Endothelial cell of umbilical vein (primary cell): ENCODE results near the gene RORC. TPM values are rescaled to one million over a fixed set of nuclear protein-coding genes. Genes with fewer than 3 reads are reported as not detected.
A peak's percentile ranks its signal among the peaks of the same experiment; 100 is the strongest.

Experiments used
- BruUV-seq: library from RNA; stranded (reverse); fragments of 400-500 nt; replicated peaks from 2 replicates; lab custom pipeline; 2021; lab: Mats Ljungman, UMichigan
- CTCF ChIA-PET: fragments of 300-600, 350-600 bp; sonication (Branson Sonifier 250); formaldehyde crosslinking; loops from one replicate; lab custom pipeline; 2021; ENCODE audit warnings: antibody characterized with exemption, inconsistent platforms; lab: Charles Lee
- POLR2A ChIA-PET: fragments of 300-600, 350-600 bp; sonication (Branson Sonifier 250); formaldehyde crosslinking; loops from one replicate; lab custom pipeline; 2021; ENCODE audit warnings: antibody characterized with exemption, inconsistent platforms; lab: Charles Lee
- DNase-seq: peaks from one replicate; pipeline ENCODE4 v3.0.0-alpha.2; 2011; ENCODE audit warnings: low read depth, low spot score
- FAIRE-seq: peaks from 2 replicates; lab custom pipeline; 2011; peaks lifted over from hg19 to GRCh38; lab: Jason Lieb, UNC
- H2AFZ ChIP-seq: 2 replicates; pipeline ENCODE4 v1.6.0; 2012; ENCODE audit warnings: low read depth, low read length, control low read depth, inconsistent platforms
- H3K27ac ChIP-seq: 2 replicates; pipeline ENCODE4 v1.5.1; 2011; ENCODE audit warnings: low read depth, mild to moderate bottlenecking, control low read depth, low read length, moderate library complexity; ENCODE audit not compliant: insufficient read depth
- H3K27me3 ChIP-seq, 2 experiments: 2 replicates each; pipeline versions ENCODE4 v1.6.0 to v1.6.1; 2011; ENCODE audit warnings: low read length in 2 of 2, mixed read lengths in 1 of 2; ENCODE audit not compliant: control insufficient read depth in 2 of 2, insufficient read depth in 2 of 2
- H3K36me3 ChIP-seq, 2 experiments: 2 replicates in 1 of 2; 3 replicates in 1 of 2; pipeline ENCODE4 v1.5.1; 2011; ENCODE audit warnings: low read length in 2 of 2, mild to moderate bottlenecking in 1 of 2, moderate library complexity in 1 of 2; ENCODE audit not compliant: control insufficient read depth in 2 of 2, insufficient read depth in 2 of 2; ENCODE audit errors: extremely low read depth in 1 of 2
- H3K4me1 ChIP-seq: 3 replicates; pipeline ENCODE4 v1.5.1; 2011; ENCODE audit warnings: mild to moderate bottlenecking, low read length; ENCODE audit not compliant: control insufficient read depth, insufficient read depth; ENCODE audit errors: extremely low read depth
- H3K4me2 ChIP-seq: 2 replicates; pipeline ENCODE4 v1.6.1; 2011; ENCODE audit warnings: low read length, control low read depth, mixed read lengths; ENCODE audit not compliant: insufficient read depth
- H3K4me3 ChIP-seq, 3 experiments: fragments of 200-600 bp in 1 of 3; sonication (generic), shearing (Covaris generic) in 1 of 3; replicated peaks in 1 of 3; 2 replicates each; pipeline ENCODE4 v1.5.1; 2011 to 2016; ENCODE audit warnings: control low read depth in 3 of 3, low read length in 3 of 3, mild to moderate bottlenecking in 2 of 3, inconsistent platforms in 1 of 3, low read depth in 1 of 3, moderate library complexity in 1 of 3; ENCODE audit not compliant: insufficient read depth in 1 of 3
- H3K79me2 ChIP-seq: 2 replicates; pipeline ENCODE4 v1.6.0; 2012; ENCODE audit warnings: low read length, inconsistent platforms; ENCODE audit not compliant: control insufficient read depth, insufficient read depth
- H3K9ac ChIP-seq: replicated peaks from 2 replicates; pipeline ENCODE3; 2011; ENCODE audit warnings: low read length, control low read depth; ENCODE audit not compliant: insufficient read depth; ENCODE audit errors: extremely low read depth
- H3K9me1 ChIP-seq: replicated peaks from 3 replicates; pipeline ENCODE4 v1.6.0; 2011; ENCODE audit warnings: mild to moderate bottlenecking, low read length; ENCODE audit not compliant: control insufficient read depth, insufficient read depth; ENCODE audit errors: extremely low read depth
- H3K9me3 ChIP-seq: replicated peaks from 2 replicates; pipeline ENCODE4 v1.5.1; 2012; ENCODE audit warnings: low read length, inconsistent platforms; ENCODE audit not compliant: control insufficient read depth, insufficient read depth
- H4K20me1 ChIP-seq: replicated peaks from 2 replicates; pipeline ENCODE3; 2011; ENCODE audit warnings: mild to moderate bottlenecking, low read length; ENCODE audit not compliant: control insufficient read depth, insufficient read depth; ENCODE audit errors: extremely low read depth
- CTCF ChIP-seq, 2 donors: IDR thresholded peaks; 1 replicate in 1 of 2; 2 replicates in 1 of 2; pipeline ENCODE4 v1.5.1; 2011; ENCODE audit warnings: low read length in 2 of 2, mild to moderate bottlenecking in 2 of 2, moderate library complexity in 2 of 2, control low read depth in 1 of 2, inconsistent platforms in 1 of 2, low read depth in 1 of 2; ENCODE audit not compliant: insufficient read depth in 1 of 2; ENCODE audit errors: extremely low read depth in 1 of 2
- EZH2 ChIP-seq: IDR thresholded peaks from 2 replicates; pipeline ENCODE4 v1.6.1; 2012; ENCODE audit warnings: borderline replicate concordance, low read depth, mild to moderate bottlenecking, moderate library complexity, low read length, inconsistent platforms; ENCODE audit not compliant: severe bottlenecking
- FOS ChIP-seq: IDR thresholded peaks from 2 replicates; pipeline ENCODE4 v1.6.1; 2011; ENCODE audit warnings: mild to moderate bottlenecking, low read length, moderate library complexity, borderline replicate concordance; ENCODE audit not compliant: insufficient read depth
- GATA2 ChIP-seq: IDR thresholded peaks from 2 replicates; pipeline ENCODE4 v1.7.0; 2011; ENCODE audit warnings: low read depth, mild to moderate bottlenecking, moderate library complexity, mixed read lengths, low read length; ENCODE audit not compliant: insufficient read length, insufficient read depth
- JUN ChIP-seq: IDR thresholded peaks from 2 replicates; pipeline ENCODE4 v1.6.1; 2011; ENCODE audit warnings: borderline replicate concordance, low read depth; ENCODE audit not compliant: insufficient read length, insufficient read depth
- MYC ChIP-seq: IDR thresholded peaks from one replicate; pipeline ENCODE4 v1.6.1; 2011; ENCODE audit warnings: mild to moderate bottlenecking, low read depth, low read length
- POLR2A ChIP-seq: IDR thresholded peaks from 2 replicates; pipeline ENCODE4 v1.6.1; 2012; ENCODE audit warnings: low read depth, mild to moderate bottlenecking, control low read depth, low read length
- POLR2AphosphoS5 ChIP-seq: IDR thresholded peaks from 2 replicates; pipeline ENCODE4 v1.6.1; 2012; ENCODE audit warnings: low read depth, mild to moderate bottlenecking, control low read depth, low read length, moderate library complexity; ENCODE audit not compliant: insufficient read depth
- dilution Hi-C: fragments of 300-500 bp; cut with MboI; formaldehyde crosslinking; loops from one replicate; pipeline ENCODE4 v1.15.0; 2019; ENCODE audit warnings: low sequenced_read_pairs; ENCODE audit not compliant: extremely low pct_ligation_motif_present
- intact Hi-C: fragments of 100-400 bp; cut with micrococcal nuclease; formaldehyde crosslinking; loops from one replicate; pipeline ENCODE4 v1.10.0; 2022
- polyA plus RNA-seq, 4 experiments: library from polyadenylated mRNA; depleted of rRNA in 3 of 4; stranded (reverse) in 3 of 4; unstranded in 1 of 4; fragments of >200 nt; gene quantifications; 2 replicates each; pipeline versions ENCODE4 v1.2.1 to v1.2.3, GENCODE V29; 2011 to 2012; ENCODE audit warnings: missing spikeins in 1 of 4
- total RNA-seq: library from RNA; stranded (reverse); gene quantifications from 2 replicates; pipeline ENCODE4 v1.2.3, GENCODE V29; 2021
- TF ChIP-seq, protein P1 (sequence below): IDR thresholded peaks from 2 replicates; pipeline ENCODE4 v1.6.1; 2011; ENCODE audit not compliant: insufficient read depth, insufficient read length

The RORC gene
- total and polyA plus RNA-seq, 2 donors (not counting 3 experiments of a cell fraction or from before 2014, with no cell fraction given) = not detected

DNA sequence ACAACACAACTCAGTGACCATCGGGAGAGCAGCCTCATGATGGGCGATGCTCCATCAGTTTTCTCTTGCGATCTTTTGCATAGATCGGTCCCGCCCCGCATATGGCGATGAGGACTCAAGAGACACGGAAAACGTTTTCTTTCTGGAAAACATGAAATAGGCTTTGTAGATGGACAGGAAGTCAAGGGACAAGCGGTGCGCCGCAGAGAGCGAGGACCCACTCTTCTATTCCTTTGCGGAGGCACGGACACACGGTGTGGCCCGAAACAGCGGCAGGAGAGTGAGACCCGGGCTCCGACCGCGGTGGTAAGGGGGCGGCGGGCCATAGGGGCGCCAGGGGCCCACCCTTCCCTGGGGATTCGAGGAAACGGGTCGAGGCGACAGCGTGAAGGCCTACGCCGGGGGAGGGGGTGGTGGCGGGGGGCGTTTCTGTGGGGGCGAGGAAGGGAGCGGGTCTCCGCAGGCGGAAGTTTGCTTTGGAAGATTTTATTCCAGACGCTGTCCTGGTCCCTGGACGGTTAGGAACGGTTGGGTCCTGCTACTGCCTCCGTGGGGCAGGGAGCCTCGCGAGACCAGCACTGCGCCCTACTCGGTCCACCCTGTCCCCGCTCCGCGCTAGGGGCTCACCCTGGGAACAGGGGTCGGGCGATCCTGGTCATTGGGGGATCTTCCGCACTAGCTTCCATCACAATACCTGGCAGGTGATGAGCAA lies 40.5 kb downstream of the RORC start:
- Histone ChIP-seq H3K9me3 (no peaks in the 10 kb centered on the region), H3K79me2 (no peaks in the 10 kb centered on the region), H2AFZ (peak overlapping the region; percentile 88), H3K4me1 (peaks cover 12% of the 10 kb centered on the region), H3K4me3 (peak overlapping the region; percentile 43 to 94 (median 88)), H3K27ac (no peak overlapping the region), H3K9ac (peak overlapping the region; percentile 74), H3K36me3 (no peaks in the 10 kb centered on the region), H3K27me3 (no peaks in the 10 kb centered on the region), H3K9me1 (no peaks in the 10 kb centered on the region), H4K20me1 (no peaks in the 10 kb centered on the region), H3K4me2 (peak overlapping the region; percentile 89)
- peak; percentile 33 for DNase-seq
- dilution Hi-C loops = no loop called here
- POLR2A ChIA-PET = interaction anchor here (0.6 to 0.7 kb wide), 2 partner anchors 198 to 446 kb away, joined by 5 to 6 read pairs; no protein-coding TSS in a partner anchor
- CTCF ChIA-PET = no interaction called here
- intact Hi-C loops = loop anchor here (1.0 kb wide), 2 partner anchors 28 to 37 kb away; partner anchors contain the start of gene MRPL9
- TSS peak; percentile 21 for BruUV-seq
- TF ChIP-seq GATA2 = peak; percentile 4
- TF ChIP-seq MYC = no peak
- FAIRE-seq = no peak

DNA sequence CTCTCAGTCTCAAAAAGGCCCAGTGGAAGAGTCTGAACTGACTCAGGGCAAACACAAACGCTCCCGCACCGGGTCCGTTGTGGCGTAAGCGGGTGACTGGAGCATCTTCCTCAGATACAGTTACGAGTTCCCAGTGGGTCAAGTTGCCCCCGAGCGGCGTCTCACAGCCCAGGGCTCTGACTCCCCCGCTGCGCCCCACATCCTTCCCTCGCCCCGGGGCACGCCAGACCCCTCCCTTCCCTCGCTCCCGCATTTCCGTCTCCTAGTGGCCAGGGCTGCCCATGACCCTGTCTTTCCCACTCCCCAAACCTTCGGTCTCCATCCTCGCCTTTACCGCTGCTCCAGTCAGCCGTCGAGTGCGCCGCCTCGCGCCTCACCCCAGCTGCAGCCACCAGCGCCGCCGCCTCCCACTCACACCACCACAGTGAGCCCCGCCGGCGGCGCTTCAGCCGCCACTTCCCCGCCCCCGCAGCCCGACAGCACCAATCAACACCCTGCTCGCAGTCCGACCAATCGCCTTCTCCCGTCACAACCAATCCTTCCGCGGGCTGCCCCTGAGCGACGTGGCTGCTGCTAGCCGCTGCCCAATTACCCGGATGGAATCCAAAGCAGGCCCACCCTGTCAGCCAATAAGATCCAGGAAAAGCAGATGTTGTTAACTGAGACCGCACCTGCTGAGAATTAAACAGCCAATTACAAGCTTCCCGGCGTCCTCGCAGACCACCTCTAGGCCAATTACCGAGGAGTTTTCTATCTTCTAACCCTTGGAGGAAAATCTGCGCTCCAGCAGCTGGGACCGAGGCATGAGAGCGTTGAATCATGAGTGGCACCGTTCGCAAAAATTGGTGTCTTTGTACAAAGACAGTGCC lies 41.3 kb downstream of the RORC start, which contains the start of gene TDRKH:
Gene TDRKH (minus strand): TSS at position 430 of the 869 bp plus-strand sequence. CDS start 7,478 bp downstream, outside the sequence.
- Histone ChIP-seq H3K27ac (no peak within 1 kb of the TSS), H3K9me1 (no peaks in the 10 kb centered on the region), H3K27me3 (peaks cover 0 to 1% of the 10 kb centered on the region in 2 experiments), H3K9me3 (no peaks in the 10 kb centered on the region), H4K20me1 (no peaks in the 10 kb centered on the region), H3K4me2 (peak within 1 kb of the TSS; percentile 89), H2AFZ (peak within 1 kb of the TSS; percentile 88), H3K36me3 (no peaks in the 10 kb centered on the region), H3K4me1 (peaks cover 12% of the 10 kb centered on the region), H3K4me3 (peak within 1 kb of the TSS; percentile 43 to 94 (median 88)), H3K79me2 (no peaks in the 10 kb centered on the region), H3K9ac (peak within 1 kb of the TSS; percentile 74)
- dilution Hi-C loops (no loop called here), intact Hi-C loops (loop anchor here (1.0 kb wide), 2 partner anchors 27 to 38 kb away; partner anchors contain the start of gene MRPL9)
- ChIA-PET POLR2A (interaction anchor here (0.6 to 1.3 kb wide), 3 partner anchors 27 to 445 kb away, joined by 4 to 6 read pairs (median 5); partner anchors contain the start of gene MRPL9), CTCF (interaction anchor here (0.9 to 2.0 kb wide), 6 partner anchors 9 to 346 kb away, joined by 3 to 8 read pairs (median 5); no protein-coding TSS in a partner anchor)
- peak; percentile 100 for FAIRE-seq
- peak; percentile 100 for DNase-seq
- TF ChIP-seq POLR2A (peak; percentile 17), MYC (no peak), POLR2AphosphoS5 (no peak), GATA2 (peak; percentile 32), CTCF (IDR thresholded peaks at IDR 0.05; ENCODE audit: extremely low read depth in 1 of 2, insufficient read depth in 1 of 2, low read depth in 1 of 2, low read length in 2 of 2) (peak in 1 of 2 donors; percentile 39), FOS (no peak), EZH2 (peak; percentile 94), JUN (no peak)
- TF ChIP-seq, protein P1, sequence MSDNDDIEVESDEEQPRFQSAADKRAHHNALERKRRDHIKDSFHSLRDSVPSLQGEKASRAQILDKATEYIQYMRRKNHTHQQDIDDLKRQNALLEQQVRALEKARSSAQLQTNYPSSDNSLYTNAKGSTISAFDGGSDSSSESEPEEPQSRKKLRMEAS = peak; percentile 50
- no TSS peak for BruUV-seq
